ENCODE results near the gene SPOP. TPM values are rescaled to one million over a fixed set of nuclear protein-coding genes. Genes with fewer than 3 reads are reported as not detected.

The SPOP gene
- total and polyA plus RNA-seq, 2 experiments from 2014 or later = 13.9 to 18.6 TPM

DNA sequence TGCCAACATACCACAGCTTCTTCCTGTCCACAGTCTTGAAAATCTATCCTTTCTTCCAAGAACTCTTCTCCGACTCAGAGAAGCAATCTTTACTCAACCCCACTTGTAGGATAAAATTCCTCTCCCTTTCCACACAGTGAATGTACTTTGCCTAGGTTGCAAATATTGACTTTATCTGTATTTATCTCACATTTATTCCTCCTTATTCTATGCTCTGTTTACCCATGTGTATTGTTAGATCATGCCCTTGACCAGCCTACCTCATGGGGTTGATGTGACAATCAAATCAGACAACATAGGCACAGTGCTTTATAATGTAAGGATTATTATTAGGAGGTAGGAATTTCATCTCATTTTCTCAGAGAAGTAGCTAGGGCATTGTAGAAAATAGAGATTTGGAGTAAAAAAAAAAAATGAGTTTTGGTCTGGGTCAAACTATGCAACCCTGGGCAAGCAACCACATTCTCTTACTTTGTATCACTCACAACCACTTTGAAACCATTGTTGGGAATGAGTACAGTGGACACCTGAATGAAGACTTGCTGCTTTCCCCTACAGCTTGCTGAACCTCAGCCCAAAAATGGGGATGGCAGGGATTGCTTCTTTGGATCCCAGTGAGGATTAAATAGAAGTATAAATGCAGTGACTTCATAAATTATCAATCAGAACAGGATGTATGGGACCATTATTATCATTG lies 38.9 kb upstream of the SPOP start (continued):
- no peak for TF ChIP-seq POLR2AphosphoS5 (IDR thresholded peaks at IDR 0.05; ENCODE audit: low read depth)
- TF ChIP-seq REST (IDR thresholded peaks at IDR 0.05; ENCODE audit: unreplicated experiment) = no peak

DNA sequence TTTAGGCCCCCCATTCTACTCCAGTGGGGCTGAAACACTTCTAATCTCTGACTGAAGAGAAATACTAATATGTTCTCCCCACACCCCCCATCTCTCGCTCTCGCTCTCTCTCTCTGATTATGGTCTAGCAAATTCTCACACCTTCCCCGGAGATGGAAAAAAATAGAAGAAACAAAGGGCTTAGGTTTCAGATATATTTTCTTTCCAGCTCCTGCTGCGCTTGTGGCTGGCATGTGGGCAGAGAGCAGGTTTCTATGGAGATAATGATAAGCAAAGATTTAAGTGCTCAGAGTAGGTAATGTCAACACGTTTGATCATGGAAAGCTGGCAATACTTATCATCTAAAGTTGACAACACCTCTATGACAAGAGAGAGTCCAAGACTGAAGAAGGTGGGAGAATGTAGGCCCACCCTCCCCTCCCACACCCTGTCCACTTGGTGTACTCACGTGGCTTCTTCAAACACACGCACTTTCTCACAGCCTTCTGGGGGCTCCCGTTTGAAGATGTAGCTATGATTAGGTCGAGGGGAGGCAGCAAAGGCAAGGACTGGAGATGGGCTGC lies 37.9 kb upstream of the SPOP start:
- H3K9me3 Mint-ChIP-seq = no peaks in the 10 kb centered on the region
- Histone ChIP-seq H2AFZ (no peak overlapping the region), H3K27me3 (ENCODE audit: insufficient read depth) (no peaks in the 10 kb centered on the region), H3K4me1 (ENCODE audit: insufficient read depth) (no peaks in the 10 kb centered on the region), H4K20me1 (replicated peaks; ENCODE audit: insufficient read depth) (no peaks in the 10 kb centered on the region), H3K4me2 (no peak overlapping the region), H3K9me2 (ENCODE audit: insufficient read depth) (no peaks in the 10 kb centered on the region), H3K36me3 (ENCODE audit: insufficient read depth) (peaks cover 19% of the 10 kb centered on the region), H3K79me2 (replicated peaks; ENCODE audit: insufficient read depth) (no peaks in the 10 kb centered on the region), H3K4me3 (no peak overlapping the region), H3K27ac (ENCODE audit: low read depth) (no peak overlapping the region), H3F3A (replicated peaks; ENCODE audit: low read depth) (no peaks in the 10 kb centered on the region)
- no peaks in the 10 kb centered on the region for H3K4me1 Mint-ChIP-seq
- DNase-seq (ENCODE audit: low spot score) (no peak), ATAC-seq (no peak)
- peaks cover 3% of the 10 kb centered on the region for H3K27me3 Mint-ChIP-seq (ENCODE audit: insufficient read depth, low read depth, poor library complexity)
- H3K4me3 Mint-ChIP-seq = no peak overlapping the region
- H3K36me3 Mint-ChIP-seq (ENCODE audit: low read depth) = peaks cover 73% of the 10 kb centered on the region
- no peak overlapping the region for H3K27ac Mint-ChIP-seq
- no peak for TF ChIP-seq ZNF331 (CRISPR knock-in tag; IDR thresholded peaks at IDR 0.05; ENCODE audit: low read depth)
- TF ChIP-seq ZNF114 (CRISPR knock-in tag; IDR thresholded peaks at IDR 0.05) = no peak
- TF ChIP-seq, protein P1, sequence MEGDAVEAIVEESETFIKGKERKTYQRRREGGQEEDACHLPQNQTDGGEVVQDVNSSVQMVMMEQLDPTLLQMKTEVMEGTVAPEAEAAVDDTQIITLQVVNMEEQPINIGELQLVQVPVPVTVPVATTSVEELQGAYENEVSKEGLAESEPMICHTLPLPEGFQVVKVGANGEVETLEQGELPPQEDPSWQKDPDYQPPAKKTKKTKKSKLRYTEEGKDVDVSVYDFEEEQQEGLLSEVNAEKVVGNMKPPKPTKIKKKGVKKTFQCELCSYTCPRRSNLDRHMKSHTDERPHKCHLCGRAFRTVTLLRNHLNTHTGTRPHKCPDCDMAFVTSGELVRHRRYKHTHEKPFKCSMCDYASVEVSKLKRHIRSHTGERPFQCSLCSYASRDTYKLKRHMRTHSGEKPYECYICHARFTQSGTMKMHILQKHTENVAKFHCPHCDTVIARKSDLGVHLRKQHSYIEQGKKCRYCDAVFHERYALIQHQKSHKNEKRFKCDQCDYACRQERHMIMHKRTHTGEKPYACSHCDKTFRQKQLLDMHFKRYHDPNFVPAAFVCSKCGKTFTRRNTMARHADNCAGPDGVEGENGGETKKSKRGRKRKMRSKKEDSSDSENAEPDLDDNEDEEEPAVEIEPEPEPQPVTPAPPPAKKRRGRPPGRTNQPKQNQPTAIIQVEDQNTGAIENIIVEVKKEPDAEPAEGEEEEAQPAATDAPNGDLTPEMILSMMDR (conservative IDR thresholded peaks at IDR 0.05; ENCODE audit: low read depth in 2 of 2) = no peak
- TF ChIP-seq ZNF462 (CRISPR knock-in tag; IDR thresholded peaks at IDR 0.05) = no peak
- no peak for TF ChIP-seq REST (IDR thresholded peaks at IDR 0.05; ENCODE audit: unreplicated experiment)
- no peak for TF ChIP-seq STAT1 (IDR thresholded peaks at IDR 0.05; ENCODE audit: unreplicated experiment)
- no peak for TF ChIP-seq EZH2 (IDR thresholded peaks at IDR 0.05; ENCODE audit: low read depth, unreplicated experiment)

Measured in GM23338 (cell line).